Measurements from ENCODE around the gene COL15A1.
"Not testable (repeated sequence)": the region's sequence is repeated elsewhere in the genome, so short reads cannot be mapped to it uniquely, and the experiment has no call there.

GRCh38 chr9:99099806-99100585, 156.3 kb downstream of the COL15A1 start:
- TF ChIP-seq CTCF (IDR thresholded peaks at IDR 0.05; ENCODE audit: low read depth, low read length); EZH2phosphoT487 (IDR thresholded peaks at IDR 0.05; ENCODE audit: low read depth): not testable (repeated sequence)
